HUES6 (cell line): ENCODE data around the gene MAP3K7.

Source experiments
- H3K27ac ChIP-seq: 2 replicates; pipeline ENCODE4 v1.7.0; 2013; ENCODE audit warnings: low read depth, mild to moderate bottlenecking, low read length, inconsistent platforms
- H3K27me3 ChIP-seq: 2 replicates; pipeline ENCODE4 v1.6.1; 2013; ENCODE audit warnings: low read length; ENCODE audit not compliant: control insufficient read depth, insufficient read depth
- H3K36me3 ChIP-seq: 2 replicates; pipeline ENCODE4 v1.6.1; 2013; ENCODE audit warnings: low read length; ENCODE audit not compliant: control insufficient read depth, insufficient read depth
- H3K4me1 ChIP-seq: 2 replicates; pipeline ENCODE4 v1.6.1; 2013; ENCODE audit warnings: low read length; ENCODE audit not compliant: control insufficient read depth, insufficient read depth
- H3K4me3 ChIP-seq: 2 replicates; pipeline ENCODE4 v1.5.1; 2013; ENCODE audit warnings: low read depth, low read length
- H3K9ac ChIP-seq: one replicate; pipeline ENCODE4 v1.6.1; 2013; ENCODE audit warnings: mild to moderate bottlenecking, low read length
- H3K9me3 ChIP-seq: 2 replicates; pipeline ENCODE4 v1.6.1; 2013; ENCODE audit warnings: low read depth, low read length; ENCODE audit not compliant: control insufficient read depth, insufficient read depth

Gene MAP3K7

DNA sequence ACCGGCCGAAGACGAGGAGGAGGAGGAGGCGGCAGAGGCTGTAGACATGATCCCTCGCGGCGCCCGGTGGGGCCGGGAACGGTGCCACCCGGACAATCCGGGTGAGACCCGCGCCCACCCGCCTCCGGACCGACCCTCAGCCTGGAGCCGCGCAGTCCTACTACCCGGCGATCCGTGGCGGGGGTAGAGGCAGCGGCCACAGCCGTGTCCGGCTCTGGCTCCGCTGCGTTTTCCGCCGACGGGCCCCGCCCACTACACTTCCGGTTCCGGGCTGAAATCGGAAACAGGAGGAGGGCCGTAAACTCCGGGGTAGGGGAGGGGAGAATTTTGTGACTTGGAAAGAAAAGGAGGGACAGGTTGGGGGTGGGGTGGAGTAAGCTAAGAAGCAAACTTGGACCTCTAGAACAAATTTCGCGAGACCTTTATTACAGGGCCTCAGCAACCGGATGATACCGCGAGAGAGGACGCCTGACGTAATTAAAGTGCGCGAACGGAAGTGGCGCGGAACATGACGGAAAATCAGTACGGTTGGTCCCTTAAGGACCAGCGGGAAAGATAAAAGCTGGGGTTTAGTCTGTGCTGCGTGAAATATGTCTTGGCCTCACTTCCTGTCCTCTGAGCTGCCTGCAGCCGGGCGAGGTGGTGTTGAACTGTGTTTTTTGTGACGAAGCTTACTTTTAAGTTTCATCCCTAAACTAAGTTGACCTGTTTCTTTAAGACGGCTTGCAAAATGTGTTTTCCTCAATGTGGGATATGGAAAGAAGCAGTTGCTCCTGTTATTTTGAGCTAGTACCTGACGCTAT is at the start of gene MAP3K7:
Gene MAP3K7, minus strand, starts transcription at position 237 of the 803 bp plus-strand sequence. Its CDS starts 189 bp downstream, at position 48.
- H3K4me1 ChIP-seq, result peaks cover 5% of the 10 kb centered on the region; the same call in 1 of the 2 replicates
- H3K4me3 ChIP-seq, result peak within 1 kb of the TSS; percentile 79
- no peaks in the 10 kb centered on the region for H3K9me3 ChIP-seq
- peaks cover 9% of the 10 kb centered on the region; the same call in 1 of the 2 replicates for H3K27me3 ChIP-seq
- no peaks in the 10 kb centered on the region for H3K36me3 ChIP-seq
- H3K9ac ChIP-seq, result peak within 1 kb of the TSS; percentile 93
- H3K27ac ChIP-seq, result peak within 1 kb of the TSS; percentile 97

DNA sequence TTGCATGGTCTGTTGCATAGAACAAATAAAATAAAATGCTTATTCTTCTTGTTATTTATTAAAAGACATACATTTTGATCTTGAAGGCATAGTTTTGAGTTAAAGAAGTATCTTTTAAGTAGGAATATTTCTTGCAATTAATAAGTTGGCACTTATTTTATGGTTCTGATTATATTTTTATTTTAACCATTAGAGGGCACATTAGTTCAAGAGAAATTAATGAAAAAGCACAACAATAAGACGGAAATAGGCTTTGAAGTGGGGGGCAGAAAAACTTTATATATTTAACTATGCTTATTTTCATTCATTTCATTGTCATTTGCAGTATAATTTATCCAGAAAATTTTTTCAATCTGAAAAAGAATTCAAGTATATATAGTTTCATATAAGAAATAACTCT is 44.2 kb upstream of the MAP3K7 start:
- Histone ChIP-seq H3K9me3 (no peaks in the 10 kb centered on the region), H3K27me3 (no peaks in the 10 kb centered on the region), H3K4me1 (0 out of 2 replicates have a peak, but pooled peaks cover 2% of the 10 kb centered on the region), H3K9ac (no peak overlapping the region), H3K36me3 (no peaks in the 10 kb centered on the region), H3K4me3 (no peak overlapping the region), H3K27ac (no peak overlapping the region)

DNA sequence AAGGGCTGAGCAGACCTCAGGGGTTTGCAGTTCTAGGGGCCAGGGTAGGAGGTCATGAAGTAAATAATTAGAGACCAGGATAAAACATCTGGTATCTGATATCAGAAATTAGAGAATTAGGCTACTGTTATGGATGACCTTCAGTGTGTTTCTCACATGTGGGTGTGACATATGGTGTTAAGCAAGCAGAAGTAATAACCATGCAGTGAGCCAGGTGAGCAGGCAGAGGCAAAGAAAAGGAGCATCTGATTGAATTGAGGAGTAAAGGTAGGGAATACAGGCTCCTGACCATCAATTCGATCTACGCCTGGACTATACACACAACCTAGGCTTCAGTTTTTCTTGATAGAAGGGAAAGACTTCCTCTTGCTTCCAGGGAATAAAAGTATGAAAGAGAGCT is 34.7 kb upstream of the MAP3K7 start:
- Histone ChIP-seq H3K27me3 (no peaks in the 10 kb centered on the region), H3K9ac (no peak overlapping the region), H3K4me3 (no peak overlapping the region), H3K36me3 (no peaks in the 10 kb centered on the region), H3K4me1 (0 out of 2 replicates have a peak, but pooled peaks cover 6% of the 10 kb centered on the region), H3K27ac (no peak overlapping the region), H3K9me3 (no peaks in the 10 kb centered on the region)

DNA sequence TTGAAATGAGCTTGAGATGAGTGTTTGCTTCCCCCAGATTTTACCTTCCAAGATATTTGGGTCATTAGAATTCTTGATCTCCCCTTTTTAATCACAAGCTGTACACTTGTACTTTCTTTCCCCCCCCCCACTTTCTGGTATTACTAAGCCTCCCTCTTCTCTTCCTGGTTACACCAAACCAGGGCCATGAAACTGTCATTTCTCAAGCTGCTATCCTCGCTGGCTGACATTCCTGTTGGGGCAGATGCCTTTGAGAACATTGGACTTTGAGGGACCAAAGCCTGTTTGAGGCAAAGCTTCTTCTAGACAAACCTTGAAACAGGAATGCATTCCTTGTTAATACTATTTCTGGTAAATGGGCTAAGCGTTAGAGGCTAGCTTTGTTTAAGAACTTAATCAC is 32.3 kb upstream of the MAP3K7 start:
- Histone ChIP-seq H3K27me3 (no peaks in the 10 kb centered on the region), H3K36me3 (no peaks in the 10 kb centered on the region), H3K4me3 (no peak overlapping the region), H3K9ac (no peak overlapping the region), H3K9me3 (no peaks in the 10 kb centered on the region), H3K4me1 (peaks cover 15% of the 10 kb centered on the region), H3K27ac (no peak overlapping the region)

DNA sequence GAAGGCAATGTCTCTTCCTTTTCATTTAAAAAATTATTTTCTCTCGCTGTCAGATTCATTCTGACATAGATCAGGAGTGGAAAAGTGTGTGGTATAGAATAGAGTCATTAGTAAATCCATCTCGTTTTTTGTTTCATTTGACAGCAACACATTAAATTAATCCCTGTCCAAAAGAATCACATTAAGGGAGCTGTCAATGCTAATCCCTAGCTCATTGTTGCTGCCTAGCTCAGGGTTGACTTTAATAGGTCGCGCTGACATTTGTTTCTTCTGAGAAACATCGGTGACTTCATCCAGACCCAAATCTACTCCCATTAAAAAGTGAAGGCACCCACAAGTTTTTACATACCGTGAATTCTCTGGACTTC is 25.4 kb upstream of the MAP3K7 start:
- H3K9me3 ChIP-seq, result no peaks in the 10 kb centered on the region
- peak overlapping the region; percentile 88 for H3K4me3 ChIP-seq
- peaks cover 33% of the 10 kb centered on the region for H3K4me1 ChIP-seq

DNA sequence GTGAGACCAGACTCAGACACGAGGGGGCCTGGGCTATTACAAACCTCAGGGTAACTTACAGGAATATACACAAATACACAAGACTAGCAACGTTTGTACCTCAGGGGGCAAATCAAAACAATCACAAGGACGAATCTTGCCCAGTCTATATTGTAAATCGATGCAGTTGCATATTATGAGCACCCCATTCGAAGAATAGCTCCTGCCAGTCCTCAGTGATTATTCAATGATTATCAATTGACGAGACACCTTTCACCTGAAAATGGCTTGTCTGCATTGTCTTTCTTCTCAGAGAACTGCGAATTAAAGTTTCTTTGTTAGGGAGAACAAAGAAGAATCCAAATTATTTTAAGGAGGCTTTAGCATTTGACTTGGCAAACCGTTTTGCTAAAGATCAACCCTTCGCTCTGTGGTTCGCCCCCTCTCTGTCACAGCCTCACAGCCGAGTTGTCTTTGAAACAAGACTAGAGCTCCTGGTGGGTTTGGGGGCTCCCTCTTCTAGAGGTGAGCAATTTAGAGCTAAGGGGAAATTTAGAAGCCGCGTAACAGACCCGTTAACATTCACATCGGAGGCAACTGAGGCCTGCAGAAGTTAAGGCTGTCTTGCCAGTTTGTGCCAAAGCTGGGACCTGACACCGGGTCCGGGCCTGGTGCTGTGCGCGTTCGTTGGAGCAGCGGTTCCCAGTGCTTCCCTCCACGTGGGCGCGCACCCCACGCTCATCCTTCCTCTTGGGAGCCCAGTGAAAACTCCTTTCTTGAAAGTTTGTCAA is 24.9 kb upstream of the MAP3K7 start:
- Histone ChIP-seq H3K4me3 (peak overlapping the region; percentile 88), H3K36me3 (no peaks in the 10 kb centered on the region), H3K9me3 (no peaks in the 10 kb centered on the region), H3K9ac (peak overlapping the region; percentile 96), H3K4me1 (peaks cover 33% of the 10 kb centered on the region), H3K27ac (peak overlapping the region; percentile 87), H3K27me3 (no peaks in the 10 kb centered on the region)

More for the DNA sequence above, 25.4 kb upstream of the MAP3K7 start:
- H3K9ac ChIP-seq, result peak overlapping the region; percentile 96
- H3K27me3 ChIP-seq, result no peaks in the 10 kb centered on the region
- H3K27ac ChIP-seq, result no peak overlapping the region; the same call in 1 of the 2 replicates
- H3K36me3 ChIP-seq, result no peaks in the 10 kb centered on the region

DNA sequence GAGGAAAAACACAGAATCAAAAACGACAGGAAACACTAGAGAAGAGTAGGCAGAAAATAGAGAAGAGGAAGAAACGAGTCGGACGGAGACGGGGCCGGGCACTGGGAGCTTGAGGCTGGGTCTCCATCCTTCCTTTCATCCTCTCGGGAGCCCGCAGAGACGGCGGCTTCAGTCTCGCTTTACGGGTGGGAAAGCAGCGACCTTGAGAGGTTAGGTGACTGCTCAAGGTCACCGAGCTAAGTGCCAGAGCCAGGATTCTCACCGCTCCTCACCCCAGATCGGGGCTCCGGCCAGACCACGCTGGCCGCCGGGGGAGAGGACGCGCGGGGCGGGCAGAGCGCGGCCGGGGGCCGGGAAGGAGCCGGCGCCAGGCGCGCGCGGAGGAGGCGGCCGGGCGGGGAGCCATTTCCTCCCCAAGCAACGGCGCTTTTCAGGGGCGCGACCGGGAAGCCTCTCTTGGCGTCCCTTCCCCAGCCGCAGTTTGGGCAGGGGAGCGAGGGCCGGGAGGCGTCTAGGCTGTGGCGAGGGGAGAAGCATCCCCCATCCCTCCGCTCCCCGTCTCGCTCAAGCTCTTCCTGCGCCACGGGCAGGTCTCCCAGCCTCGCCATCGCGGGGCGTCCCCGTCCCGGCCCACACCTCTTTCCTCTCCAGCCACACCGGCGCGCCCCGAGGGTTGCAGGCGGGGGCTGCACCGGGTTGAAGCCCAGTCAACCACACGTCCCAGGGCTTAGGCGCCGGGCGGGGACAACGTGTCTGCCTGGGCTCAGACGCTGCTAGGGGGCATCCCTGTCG is 24.1 kb upstream of the MAP3K7 start:
- no peaks in the 10 kb centered on the region for H3K36me3 ChIP-seq
- H3K27ac ChIP-seq, result peak overlapping the region; percentile 87
- no peaks in the 10 kb centered on the region for H3K27me3 ChIP-seq
- peak overlapping the region; percentile 88 for H3K4me3 ChIP-seq
- peaks cover 34% of the 10 kb centered on the region for H3K4me1 ChIP-seq
- no peaks in the 10 kb centered on the region for H3K9me3 ChIP-seq
- peak overlapping the region; percentile 96 for H3K9ac ChIP-seq

DNA sequence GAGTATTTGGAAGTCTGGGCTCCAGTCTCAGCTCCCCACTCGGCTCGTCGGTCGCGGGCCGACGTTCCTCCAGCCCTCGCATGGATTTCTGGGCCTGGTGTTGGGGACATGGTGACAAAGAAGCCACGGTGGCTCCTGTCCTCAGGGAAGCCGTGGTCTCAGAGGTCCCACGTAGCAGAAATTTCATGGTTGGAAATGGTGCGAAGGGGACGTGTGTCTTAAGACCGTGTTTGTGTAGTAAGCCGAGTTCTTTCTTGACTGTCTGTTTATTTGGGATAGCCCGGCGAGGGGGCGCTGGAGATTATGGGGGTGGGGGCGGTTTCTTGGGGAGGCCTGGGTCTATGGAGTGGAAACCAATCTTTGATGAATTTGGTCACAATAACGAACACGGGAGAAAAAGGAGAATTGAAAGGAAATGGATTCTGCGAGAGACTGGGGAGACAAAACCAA is 23.5 kb upstream of the MAP3K7 start:
- no peaks in the 10 kb centered on the region for H3K36me3 ChIP-seq
- peak overlapping the region; percentile 88 for H3K4me3 ChIP-seq
- no peaks in the 10 kb centered on the region for H3K27me3 ChIP-seq
- peaks cover 33% of the 10 kb centered on the region for H3K4me1 ChIP-seq
- no peaks in the 10 kb centered on the region for H3K9me3 ChIP-seq
- H3K27ac ChIP-seq, result peak overlapping the region; percentile 87; the same call in 1 of the 2 replicates
- H3K9ac ChIP-seq, result peak overlapping the region; percentile 96

DNA sequence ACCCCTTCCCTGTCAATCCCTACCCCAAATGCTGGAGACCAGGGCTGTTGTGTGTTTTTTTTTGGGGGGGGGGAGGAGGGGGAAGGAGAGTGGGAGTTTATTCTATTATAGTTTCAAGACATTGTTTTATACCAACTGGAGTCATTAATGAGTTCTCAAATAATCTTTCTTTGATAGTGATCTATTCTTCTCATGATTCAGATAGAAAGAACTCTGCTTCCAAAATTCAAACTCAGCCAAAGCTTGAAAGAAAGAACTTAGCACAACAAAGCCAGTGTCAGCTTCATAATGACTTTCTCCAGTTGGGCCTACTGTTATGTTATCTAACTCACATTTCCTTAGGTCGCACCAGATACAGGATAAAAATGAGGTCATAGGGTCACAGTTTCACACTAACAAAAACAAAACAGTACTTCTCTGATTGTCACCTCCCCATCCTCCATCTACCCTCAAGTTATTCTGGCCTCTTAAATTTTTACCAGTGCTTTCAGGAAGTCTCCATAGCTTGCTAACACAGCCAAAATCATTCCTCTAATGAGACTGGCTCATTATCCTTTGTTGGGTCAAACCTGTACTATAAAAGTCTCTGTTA is 19.0 kb upstream of the MAP3K7 start:
- H3K36me3 ChIP-seq, result no peaks in the 10 kb centered on the region
- peaks cover 22% of the 10 kb centered on the region for H3K4me1 ChIP-seq
- H3K9me3 ChIP-seq, result no peaks in the 10 kb centered on the region
- H3K4me3 ChIP-seq, result no peak overlapping the region
- no peak overlapping the region for H3K9ac ChIP-seq
- no peak overlapping the region for H3K27ac ChIP-seq
- no peaks in the 10 kb centered on the region for H3K27me3 ChIP-seq

DNA sequence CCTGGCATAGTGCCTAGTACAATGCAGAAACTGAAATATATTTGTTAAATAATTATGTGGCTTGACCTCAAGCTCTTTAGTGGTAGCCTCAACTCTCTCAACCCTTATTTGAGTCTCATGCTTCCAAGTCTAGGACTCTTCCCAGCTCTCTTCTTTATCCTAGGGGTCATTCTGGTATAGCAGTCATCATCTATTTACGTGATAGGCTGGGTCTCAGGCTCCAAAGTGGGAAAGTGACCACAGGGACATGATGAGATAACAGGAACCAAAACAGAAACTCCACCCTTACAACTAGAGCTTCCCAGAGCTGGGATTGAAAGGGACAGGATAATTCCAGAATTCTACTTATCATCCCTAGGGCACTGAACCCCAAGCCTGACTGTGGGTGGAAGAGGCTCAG is 17.7 kb upstream of the MAP3K7 start:
- Histone ChIP-seq H3K9me3 (no peaks in the 10 kb centered on the region), H3K27ac (no peak overlapping the region), H3K4me3 (no peak overlapping the region)

More for the DNA sequence above, 17.7 kb upstream of the MAP3K7 start:
- Histone ChIP-seq H3K4me1 (peaks cover 14% of the 10 kb centered on the region), H3K27me3 (no peaks in the 10 kb centered on the region), H3K36me3 (no peaks in the 10 kb centered on the region), H3K9ac (no peak overlapping the region)
